Esophagus squamous epithelium (tissue), 4 donors: ENCODE measurements around the gene COL4A6.

Experiments
- CTCF ChIP-seq, 6 experiments: fragments of 450-650 bp in 4 of 6; fragments of 200-600 bp in 2 of 6; sonication (generic) in 2 of 6; IDR thresholded peaks; one replicate each; pipeline ENCODE4 v1.5.1; 2016 to 2019; ENCODE audit warnings: antibody characterized with exemption in 6 of 6, mild to moderate bottlenecking in 4 of 6, moderate library complexity in 4 of 6
- POLR2A ChIP-seq, 4 donors: fragments of 450-650 bp; IDR thresholded peaks; one replicate each; pipeline ENCODE4 v1.6.1; 2017; ENCODE audit warnings: antibody characterized with exemption in 4 of 4, mild to moderate bottlenecking in 4 of 4, moderate library complexity in 3 of 4

- TF ChIP-seq CTCF (IDR thresholded peaks at IDR 0.05), result no peak
- TF ChIP-seq POLR2A (IDR thresholded peaks at IDR 0.05), result no peak
Measured at GRCh38 chrX:108250654-108251579, 187.3 kb downstream of the COL4A6 start.
